Heart left ventricle (tissue), 13 donors: ENCODE measurements around the gene CLEC4M.

Source experiments
- POLR2A ChIP-seq, 2 donors: fragments of 450-650 bp; IDR thresholded peaks; one replicate each; pipeline ENCODE4 v1.6.1; 2017; ENCODE audit warnings: antibody characterized with exemption in 2 of 2, mild to moderate bottlenecking in 2 of 2, moderate library complexity in 2 of 2
- TF ChIP-seq, protein P1 (sequence below), 12 donors: fragments of 200-600 bp; sonication (generic) in 4 of 12; IDR thresholded peaks; one replicate each; pipeline versions ENCODE4 v1.5.0 to v1.8.0; 2018 to 2022; ENCODE audit warnings: antibody characterized with exemption in 12 of 12, mild to moderate bottlenecking in 5 of 12
- donor health status: ischemic (EF 13 %, LVEDD 7.1; RV severe dilation, severe dysfunction).
- donor health status: DM: no; HTN: yes; CAD: no.
- donor health status: DM: no; HTN: no; CAD: no.
- donor health status: ischemic (EF 25% LVEDD 6.9; RV normal size, moderate dysfunction).
- donor health status: ischemic (EF 25% LVEDD 5.7; RV mildly dilated, moderate dysfunction).
- donor health status: ischemic (EF 35%, LVEDD 5.7; RV mildly dilated, moderate dysfunction).
- donor health status: nonischemic (EF 11% LVEDD 7.7; RV severe dilation, severe dysfunction).
- donor health status: DM: yes; HTN: yes; CAD: no.
- donor health status: PGD.
- donor health status: ischemic (EF 29% LVEDD 5.4; RV normal size, mild dysfunction).
- donor health status: nonischemic (EF 23%, LVEDD 6.1; RV moderate dilation, normal function).

- TF ChIP-seq, protein P1, sequence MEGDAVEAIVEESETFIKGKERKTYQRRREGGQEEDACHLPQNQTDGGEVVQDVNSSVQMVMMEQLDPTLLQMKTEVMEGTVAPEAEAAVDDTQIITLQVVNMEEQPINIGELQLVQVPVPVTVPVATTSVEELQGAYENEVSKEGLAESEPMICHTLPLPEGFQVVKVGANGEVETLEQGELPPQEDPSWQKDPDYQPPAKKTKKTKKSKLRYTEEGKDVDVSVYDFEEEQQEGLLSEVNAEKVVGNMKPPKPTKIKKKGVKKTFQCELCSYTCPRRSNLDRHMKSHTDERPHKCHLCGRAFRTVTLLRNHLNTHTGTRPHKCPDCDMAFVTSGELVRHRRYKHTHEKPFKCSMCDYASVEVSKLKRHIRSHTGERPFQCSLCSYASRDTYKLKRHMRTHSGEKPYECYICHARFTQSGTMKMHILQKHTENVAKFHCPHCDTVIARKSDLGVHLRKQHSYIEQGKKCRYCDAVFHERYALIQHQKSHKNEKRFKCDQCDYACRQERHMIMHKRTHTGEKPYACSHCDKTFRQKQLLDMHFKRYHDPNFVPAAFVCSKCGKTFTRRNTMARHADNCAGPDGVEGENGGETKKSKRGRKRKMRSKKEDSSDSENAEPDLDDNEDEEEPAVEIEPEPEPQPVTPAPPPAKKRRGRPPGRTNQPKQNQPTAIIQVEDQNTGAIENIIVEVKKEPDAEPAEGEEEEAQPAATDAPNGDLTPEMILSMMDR (IDR thresholded peaks at IDR 0.05) = no peak
- no peak for TF ChIP-seq POLR2A (IDR thresholded peaks at IDR 0.05)
Observed at GRCh38 chr19:7806876-7807275, 43.8 kb downstream of the CLEC4M start.
